ENCODE measurements around the gene STARD13.

DNA sequence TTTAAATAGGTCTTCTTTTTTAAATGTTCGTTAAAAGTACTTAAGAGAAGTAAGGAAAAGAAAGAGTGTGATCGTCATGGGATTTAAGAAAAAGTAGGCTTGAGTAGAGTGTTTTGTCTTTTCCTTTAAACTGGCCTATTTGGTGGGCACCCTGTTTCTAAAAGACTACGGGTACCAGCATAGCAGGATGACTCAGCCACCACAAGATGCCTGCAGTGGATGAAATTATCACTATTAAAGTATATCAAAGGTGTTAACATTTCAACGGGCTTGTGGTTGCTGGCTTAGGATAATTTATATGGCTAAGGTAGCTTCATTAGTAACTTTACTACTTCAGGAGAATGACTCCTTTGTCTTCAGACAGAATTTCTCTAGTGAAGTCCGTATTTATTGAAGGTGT is 112.6 kb downstream of the STARD13 start:
- TF ChIP-seq, protein P1, sequence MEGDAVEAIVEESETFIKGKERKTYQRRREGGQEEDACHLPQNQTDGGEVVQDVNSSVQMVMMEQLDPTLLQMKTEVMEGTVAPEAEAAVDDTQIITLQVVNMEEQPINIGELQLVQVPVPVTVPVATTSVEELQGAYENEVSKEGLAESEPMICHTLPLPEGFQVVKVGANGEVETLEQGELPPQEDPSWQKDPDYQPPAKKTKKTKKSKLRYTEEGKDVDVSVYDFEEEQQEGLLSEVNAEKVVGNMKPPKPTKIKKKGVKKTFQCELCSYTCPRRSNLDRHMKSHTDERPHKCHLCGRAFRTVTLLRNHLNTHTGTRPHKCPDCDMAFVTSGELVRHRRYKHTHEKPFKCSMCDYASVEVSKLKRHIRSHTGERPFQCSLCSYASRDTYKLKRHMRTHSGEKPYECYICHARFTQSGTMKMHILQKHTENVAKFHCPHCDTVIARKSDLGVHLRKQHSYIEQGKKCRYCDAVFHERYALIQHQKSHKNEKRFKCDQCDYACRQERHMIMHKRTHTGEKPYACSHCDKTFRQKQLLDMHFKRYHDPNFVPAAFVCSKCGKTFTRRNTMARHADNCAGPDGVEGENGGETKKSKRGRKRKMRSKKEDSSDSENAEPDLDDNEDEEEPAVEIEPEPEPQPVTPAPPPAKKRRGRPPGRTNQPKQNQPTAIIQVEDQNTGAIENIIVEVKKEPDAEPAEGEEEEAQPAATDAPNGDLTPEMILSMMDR (IDR thresholded peaks at IDR 0.05), result no peak
- TF ChIP-seq EZH2phosphoT487 (IDR thresholded peaks at IDR 0.05), result no peak
